ENCODE results near the gene KIF26B. TPM values are rescaled to one million over a fixed set of nuclear protein-coding genes. Genes with fewer than 3 reads are reported as not detected.

KIF26B gene
- total RNA-seq, 2 donors from 2014 or later, result not detected

GRCh38 chr1:245585252-245585959 is 430.6 kb downstream of the KIF26B start:
- Mint-ChIP-seq H3K4me3 (no peak overlapping the region), H3K9me3 (no peaks in the 10 kb centered on the region), H3K27me3 (peaks cover 0 to 8% of the 10 kb centered on the region in 2 donors), H3K36me3 (no peaks in the 10 kb centered on the region), H3K4me1 (ENCODE audit: low read depth in 2 of 2) (no peaks in the 10 kb centered on the region), H3K27ac (no peak overlapping the region)
- ATAC-seq, result no peak
- DNase-seq (ENCODE audit: low spot score), result no peak

- no peaks in the 10 kb centered on the region for H3K36me3 Mint-ChIP-seq
- H3K27ac Mint-ChIP-seq, result no peak overlapping the region
- no peak overlapping the region for H3K4me3 Mint-ChIP-seq
Measured at GRCh38 chr1:245587435-245588115, 432.8 kb downstream of the KIF26B start.

GRCh38 chr1:245588116-245588639 is 433.4 kb downstream of the KIF26B start:
- ATAC-seq (no peak), DNase-seq (ENCODE audit: low spot score) (no peak)
- no peaks in the 10 kb centered on the region for H3K9me3 Mint-ChIP-seq
- H3K4me3 Mint-ChIP-seq, result no peak overlapping the region
- no peaks in the 10 kb centered on the region for H3K27me3 Mint-ChIP-seq
- no peaks in the 10 kb centered on the region for H3K4me1 Mint-ChIP-seq (ENCODE audit: low read depth in 2 of 2)
- H3K27ac Mint-ChIP-seq, result no peak overlapping the region
- H3K36me3 Mint-ChIP-seq, result no peaks in the 10 kb centered on the region

More at GRCh38 chr1:245587435-245588115, 432.8 kb downstream of the KIF26B start:
- ATAC-seq, result no peak
- DNase-seq (ENCODE audit: low spot score), result no peak
- Mint-ChIP-seq H3K4me1 (ENCODE audit: low read depth in 2 of 2) (no peaks in the 10 kb centered on the region), H3K27me3 (no peaks in the 10 kb centered on the region), H3K9me3 (no peaks in the 10 kb centered on the region)

GRCh38 chr1:245589316-245589715 is 434.5 kb downstream of the KIF26B start:
- DNase-seq (ENCODE audit: low spot score) (no peak), ATAC-seq (no peak)
- Mint-ChIP-seq H3K4me3 (no peak overlapping the region), H3K27ac (no peak overlapping the region), H3K27me3 (no peaks in the 10 kb centered on the region), H3K4me1 (ENCODE audit: low read depth in 2 of 2) (no peaks in the 10 kb centered on the region), H3K9me3 (no peaks in the 10 kb centered on the region), H3K36me3 (no peaks in the 10 kb centered on the region)

- DNase-seq (ENCODE audit: low spot score), result no peak
- H3K36me3 Mint-ChIP-seq, result no peaks in the 10 kb centered on the region
- H3K4me3 Mint-ChIP-seq, result no peak overlapping the region
- H3K9me3 Mint-ChIP-seq, result no peaks in the 10 kb centered on the region
- no peak overlapping the region for H3K27ac Mint-ChIP-seq
- ATAC-seq, result no peak
- no peaks in the 10 kb centered on the region for H3K27me3 Mint-ChIP-seq
- no peaks in the 10 kb centered on the region for H3K4me1 Mint-ChIP-seq (ENCODE audit: low read depth in 2 of 2)
Measured at GRCh38 chr1:245589906-245590305, 435.1 kb downstream of the KIF26B start.

- no peak overlapping the region for H3K4me3 Mint-ChIP-seq
- no peak overlapping the region for H3K27ac Mint-ChIP-seq
- no peak for DNase-seq (ENCODE audit: low spot score)
- ATAC-seq, result no peak
- peaks cover 0 to 2% of the 10 kb centered on the region in 2 donors for H3K27me3 Mint-ChIP-seq
- H3K4me1 Mint-ChIP-seq (ENCODE audit: low read depth in 2 of 2), result no peaks in the 10 kb centered on the region
- H3K36me3 Mint-ChIP-seq, result no peaks in the 10 kb centered on the region
- H3K9me3 Mint-ChIP-seq, result no peaks in the 10 kb centered on the region
Measured at GRCh38 chr1:245590726-245591125, 435.9 kb downstream of the KIF26B start.

- peaks cover 3 to 9% of the 10 kb centered on the region in 2 donors for H3K27me3 Mint-ChIP-seq
- H3K36me3 Mint-ChIP-seq, result no peaks in the 10 kb centered on the region
- DNase-seq (ENCODE audit: low spot score) (no peak), ATAC-seq (peak in 1 of 2 donors; percentile 36)
- no peak overlapping the region for H3K4me3 Mint-ChIP-seq
- no peaks in the 10 kb centered on the region for H3K4me1 Mint-ChIP-seq (ENCODE audit: low read depth in 2 of 2)
- no peak overlapping the region for H3K27ac Mint-ChIP-seq
- no peaks in the 10 kb centered on the region for H3K9me3 Mint-ChIP-seq
Measured at GRCh38 chr1:245591346-245592188, 436.8 kb downstream of the KIF26B start.

- no peak overlapping the region for H3K4me3 Mint-ChIP-seq
- H3K27me3 Mint-ChIP-seq, result peaks cover 3 to 9% of the 10 kb centered on the region in 2 donors
- no peaks in the 10 kb centered on the region for H3K9me3 Mint-ChIP-seq
- H3K4me1 Mint-ChIP-seq (ENCODE audit: low read depth in 2 of 2), result no peaks in the 10 kb centered on the region
- H3K36me3 Mint-ChIP-seq, result no peaks in the 10 kb centered on the region
- no peak overlapping the region for H3K27ac Mint-ChIP-seq
- ATAC-seq (no peak), DNase-seq (ENCODE audit: low spot score) (no peak)
Measured at GRCh38 chr1:245592189-245592460, 437.3 kb downstream of the KIF26B start.

GRCh38 chr1:245598524-245599305 is 443.9 kb downstream of the KIF26B start:
- DNase-seq (ENCODE audit: low spot score) (no peak), ATAC-seq (no peak)
- H3K9me3 Mint-ChIP-seq, result no peaks in the 10 kb centered on the region
- no peaks in the 10 kb centered on the region for H3K4me1 Mint-ChIP-seq (ENCODE audit: low read depth in 2 of 2)
- no peak overlapping the region for H3K27ac Mint-ChIP-seq
- H3K36me3 Mint-ChIP-seq, result no peaks in the 10 kb centered on the region
- H3K27me3 Mint-ChIP-seq, result peaks cover 5 to 16% of the 10 kb centered on the region in 2 donors
- no peak overlapping the region for H3K4me3 Mint-ChIP-seq

- Mint-ChIP-seq H3K4me1 (ENCODE audit: low read depth in 2 of 2) (no peaks in the 10 kb centered on the region), H3K9me3 (no peaks in the 10 kb centered on the region), H3K27me3 (peaks cover 5 to 16% of the 10 kb centered on the region in 2 donors), H3K27ac (no peak overlapping the region), H3K36me3 (no peaks in the 10 kb centered on the region), H3K4me3 (no peak overlapping the region)
- ATAC-seq (peak in 1 of 2 donors; percentile 78), DNase-seq (ENCODE audit: low spot score) (no peak)
Measured at GRCh38 chr1:245599371-245600174, 444.8 kb downstream of the KIF26B start.

- Mint-ChIP-seq H3K4me3 (no peak overlapping the region), H3K36me3 (no peaks in the 10 kb centered on the region), H3K4me1 (ENCODE audit: low read depth in 2 of 2) (no peaks in the 10 kb centered on the region), H3K27me3 (peaks cover 5 to 15% of the 10 kb centered on the region in 2 donors), H3K27ac (no peak overlapping the region), H3K9me3 (no peaks in the 10 kb centered on the region)
- DNase-seq (ENCODE audit: low spot score), result no peak
- ATAC-seq, result no peak
Measured at GRCh38 chr1:245600658-245601057, 445.9 kb downstream of the KIF26B start.

- Mint-ChIP-seq H3K27me3 (peaks cover 1 to 6% of the 10 kb centered on the region in 2 donors), H3K36me3 (no peaks in the 10 kb centered on the region), H3K27ac (no peak overlapping the region), H3K9me3 (no peaks in the 10 kb centered on the region), H3K4me1 (ENCODE audit: low read depth in 2 of 2) (peaks cover 0 to 5% of the 10 kb centered on the region in 2 donors), H3K4me3 (no peak overlapping the region)
- no peak for DNase-seq (ENCODE audit: low spot score)
- ATAC-seq, result no peak
Measured at GRCh38 chr1:245603311-245603865, 448.6 kb downstream of the KIF26B start.
